ENCODE measurements around the gene GEMIN2. TPM values are rescaled to one million over a fixed set of nuclear protein-coding genes. Genes with fewer than 3 reads are reported as not detected.

Gene GEMIN2
- total RNA-seq, 2 donors from 2014 or later, result 9.6 to 12.7 TPM

Other genes with a start within 250 kb of the GEMIN2 start
- gene SEC23A, start 11.1 kb upstream of the GEMIN2 start, total RNA-seq, result 100 to 1,000 TPM; 176 to 207 TPM
- gene TRAPPC6B, start 56.0 kb downstream of the GEMIN2 start, total RNA-seq, result 10 to 100 TPM; 31.7 to 32.2 TPM
- gene PNN, start 60.9 kb downstream of the GEMIN2 start, total RNA-seq, result 10 to 100 TPM; 37.7 to 42.6 TPM
- 10 to 100 TPM; 19.9 to 21.1 TPM for gene MIA2, start 119.6 kb downstream of the GEMIN2 start, total RNA-seq

All from posterior vena cava (tissue), 2 donors.